ENCODE results near the gene TEX12.
"Not testable (repeated sequence)": the region's sequence is repeated elsewhere in the genome, so short reads cannot be mapped to it uniquely, and the experiment has no call there.

TEX12 gene

DNA sequence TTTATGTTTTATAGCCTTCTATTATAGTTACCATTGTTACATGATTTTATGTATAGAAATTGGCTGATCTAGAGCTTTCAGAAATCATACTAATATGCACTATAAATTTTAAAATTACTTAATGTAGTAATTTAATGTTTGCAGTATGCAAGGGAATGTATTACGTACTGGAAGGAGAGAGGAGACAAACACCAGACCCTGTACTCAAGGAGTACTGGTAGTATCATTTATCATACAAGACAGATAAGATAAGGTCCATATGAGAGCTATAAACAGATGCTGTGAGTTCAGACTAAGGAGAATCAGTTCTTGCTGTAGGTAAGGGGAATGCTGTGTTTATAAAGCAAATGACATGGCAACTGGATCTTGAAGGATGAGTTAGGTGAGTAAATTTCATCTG, 8.9 kb downstream of the TEX12 start:
- Mint-ChIP-seq H3K9me3 (no peaks in the 10 kb centered on the region), H3K27me3 (no peaks in the 10 kb centered on the region), H3K4me1 (ENCODE audit: low read depth) (peaks cover 27% of the 10 kb centered on the region), H3K36me3 (ENCODE audit: low read depth) (no peaks in the 10 kb centered on the region), H3K27ac (no peak overlapping the region), H3K4me3 (no peak overlapping the region)
- intact Hi-C loops (cut with micrococcal nuclease), result loop anchor here (5.0 kb wide), 1 partner anchor 244 kb away; no protein-coding TSS in a partner anchor

DNA sequence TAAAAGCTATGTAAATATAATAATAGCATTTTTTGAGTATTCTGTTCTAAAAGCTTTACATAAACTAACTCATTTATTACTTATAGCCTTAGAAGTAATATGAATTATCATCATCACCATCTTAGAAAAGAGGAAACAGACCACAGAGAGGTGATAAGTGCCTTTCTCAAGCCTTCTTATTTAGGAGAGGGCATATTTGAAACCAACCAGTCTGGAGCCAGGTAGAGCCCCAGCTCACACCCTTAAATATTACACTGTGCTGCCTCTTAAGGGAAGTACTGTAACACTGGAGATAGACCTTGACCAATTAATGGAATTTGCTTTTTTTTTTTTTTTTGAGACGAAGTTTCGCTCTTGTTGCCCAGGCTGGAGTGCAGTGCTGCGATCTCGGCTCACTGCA, 10.4 kb downstream of the TEX12 start:
- Mint-ChIP-seq H3K27ac (no peak overlapping the region), H3K36me3 (ENCODE audit: low read depth) (no peaks in the 10 kb centered on the region), H3K9me3 (no peaks in the 10 kb centered on the region), H3K4me3 (no peak overlapping the region), H3K4me1 (ENCODE audit: low read depth) (peaks cover 27% of the 10 kb centered on the region), H3K27me3 (no peaks in the 10 kb centered on the region)
- intact Hi-C loops (cut with micrococcal nuclease), result loop anchor here (5.0 kb wide), 1 partner anchor 245 kb away; no protein-coding TSS in a partner anchor

DNA sequence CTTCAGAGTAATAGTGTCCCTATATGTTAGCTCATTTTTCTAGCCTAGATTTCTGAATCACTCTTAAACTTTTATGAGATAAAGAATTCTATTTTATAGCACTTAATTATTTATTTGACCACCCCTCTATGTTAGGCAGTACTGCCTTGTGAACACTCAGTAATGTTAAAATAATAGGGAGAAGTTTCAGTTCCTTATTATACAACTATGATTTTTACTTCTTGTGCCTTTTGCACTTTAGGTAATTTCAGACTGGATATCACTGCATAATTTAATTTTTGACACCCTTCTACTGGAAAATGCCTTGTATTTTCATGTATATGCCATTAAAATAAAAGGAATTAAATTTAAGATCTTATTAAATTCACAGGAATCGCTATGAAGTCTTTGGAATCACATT, 11.3 kb downstream of the TEX12 start:
- Mint-ChIP-seq H3K27me3 (no peaks in the 10 kb centered on the region), H3K27ac (peak overlapping the region; percentile 64), H3K36me3 (ENCODE audit: low read depth) (no peaks in the 10 kb centered on the region), H3K9me3 (no peaks in the 10 kb centered on the region), H3K4me3 (no peak overlapping the region), H3K4me1 (ENCODE audit: low read depth) (peaks cover 32% of the 10 kb centered on the region)
- intact Hi-C loops (cut with micrococcal nuclease), result loop anchor here (5.0 kb wide), 1 partner anchor 246 kb away; no protein-coding TSS in a partner anchor

DNA sequence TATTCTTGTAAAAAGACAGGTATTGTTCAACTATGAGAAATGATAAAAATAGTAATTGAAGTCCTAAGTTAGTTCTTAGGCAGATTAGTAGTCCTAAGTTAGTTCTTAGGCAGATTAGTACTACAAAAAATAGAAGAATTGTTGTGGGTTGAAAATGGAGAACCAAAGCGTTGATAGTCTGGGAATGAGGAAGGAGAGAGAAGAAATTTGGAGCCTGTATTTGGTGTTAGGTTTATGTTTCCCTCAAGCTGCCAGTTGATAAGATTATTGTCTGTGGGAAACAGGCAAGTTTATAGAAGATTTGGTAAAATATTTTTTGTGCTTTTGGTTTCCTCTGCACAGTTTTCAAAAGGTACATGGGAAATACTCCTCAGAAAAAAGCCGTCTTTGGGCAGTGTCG, 11.8 kb downstream of the TEX12 start:
- Mint-ChIP-seq H3K4me1 (ENCODE audit: low read depth) (peaks cover 32% of the 10 kb centered on the region), H3K9me3 (no peaks in the 10 kb centered on the region), H3K27me3 (no peaks in the 10 kb centered on the region), H3K36me3 (ENCODE audit: low read depth) (no peaks in the 10 kb centered on the region), H3K4me3 (peak overlapping the region; percentile 21), H3K27ac (peak overlapping the region; percentile 64)
- intact Hi-C loops (cut with micrococcal nuclease), result loop anchor here (5.0 kb wide), 1 partner anchor 247 kb away; no protein-coding TSS in a partner anchor

DNA sequence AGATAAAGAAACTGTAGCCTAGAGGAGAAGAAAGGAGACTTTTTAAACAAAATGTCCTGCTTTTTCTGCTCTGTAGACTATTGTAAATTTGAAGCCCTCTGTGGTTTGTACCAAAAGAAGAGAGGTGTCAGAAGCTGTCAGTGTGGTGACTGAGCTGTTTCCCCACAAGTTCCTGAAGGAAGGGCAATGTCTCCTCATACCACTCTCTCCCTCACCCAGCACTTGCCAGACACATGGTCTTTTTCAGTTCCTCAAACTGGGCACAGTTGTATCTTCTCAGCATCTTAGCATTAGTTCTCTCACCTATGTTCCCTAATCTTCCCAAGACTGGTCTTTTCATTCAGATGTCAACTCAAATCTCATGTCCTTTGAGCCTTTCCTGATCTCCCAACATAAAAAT, 12.4 kb downstream of the TEX12 start:
- Mint-ChIP-seq H3K27ac (peak overlapping the region; percentile 64), H3K4me3 (peak overlapping the region; percentile 21), H3K4me1 (ENCODE audit: low read depth) (peaks cover 32% of the 10 kb centered on the region), H3K27me3 (no peaks in the 10 kb centered on the region), H3K9me3 (no peaks in the 10 kb centered on the region), H3K36me3 (ENCODE audit: low read depth) (no peaks in the 10 kb centered on the region)
- intact Hi-C loops (cut with micrococcal nuclease), result loop anchor here (5.0 kb wide), 1 partner anchor 247 kb away; no protein-coding TSS in a partner anchor

DNA sequence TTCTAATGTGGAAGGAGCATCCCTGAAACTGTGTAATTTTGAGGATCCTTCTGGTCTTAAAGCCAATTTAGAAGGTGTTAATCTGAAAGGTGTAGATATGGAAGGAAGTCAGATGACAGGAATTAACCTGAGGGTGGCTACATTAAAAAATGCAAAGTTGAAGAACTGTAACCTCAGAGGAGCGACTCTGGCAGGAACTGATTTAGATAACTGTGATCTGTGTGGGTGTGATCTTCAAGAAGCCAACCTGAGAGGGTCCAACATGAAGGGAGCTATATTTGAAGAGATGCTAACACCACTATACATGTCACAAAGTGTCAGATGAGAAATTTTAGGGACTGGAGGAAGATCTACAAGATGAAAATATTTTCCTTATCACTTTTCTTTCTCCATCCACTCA, 15.7 kb downstream of the TEX12 start:
- Mint-ChIP-seq H3K4me3 (no peak overlapping the region), H3K4me1 (ENCODE audit: low read depth) (peaks cover 31% of the 10 kb centered on the region), H3K9me3 (no peaks in the 10 kb centered on the region), H3K36me3 (ENCODE audit: low read depth) (no peaks in the 10 kb centered on the region), H3K27ac (no peak overlapping the region), H3K27me3 (no peaks in the 10 kb centered on the region)
- intact Hi-C loops (cut with micrococcal nuclease), result no loop called here

DNA sequence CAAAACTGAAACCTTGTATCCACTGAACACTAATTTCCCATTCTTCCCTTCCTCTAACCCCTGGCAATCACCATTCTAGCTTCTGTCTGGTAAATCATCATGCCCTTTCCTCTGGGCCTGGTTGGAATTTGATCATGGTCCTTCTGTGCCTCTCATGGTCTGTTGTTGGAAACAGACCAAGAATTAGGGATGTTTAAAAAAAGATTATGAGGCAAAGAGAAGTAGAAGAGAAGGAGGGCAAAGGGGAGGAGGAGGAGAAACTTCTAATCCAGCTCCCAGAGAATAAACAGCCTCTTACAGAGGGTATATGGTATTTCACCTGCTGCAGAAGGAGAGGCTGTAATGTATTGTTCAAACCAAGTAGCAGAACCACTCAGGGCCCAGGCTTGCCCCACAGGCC, 18.7 kb downstream of the TEX12 start:
- no peak overlapping the region for H3K27ac Mint-ChIP-seq
- H3K4me3 Mint-ChIP-seq, result no peak overlapping the region
- no peaks in the 10 kb centered on the region for H3K9me3 Mint-ChIP-seq
- intact Hi-C loops (cut with micrococcal nuclease), result no loop called here
- H3K4me1 Mint-ChIP-seq (ENCODE audit: low read depth), result peaks cover 23% of the 10 kb centered on the region
- H3K36me3 Mint-ChIP-seq (ENCODE audit: low read depth), result no peaks in the 10 kb centered on the region
- H3K27me3 Mint-ChIP-seq, result no peaks in the 10 kb centered on the region

DNA sequence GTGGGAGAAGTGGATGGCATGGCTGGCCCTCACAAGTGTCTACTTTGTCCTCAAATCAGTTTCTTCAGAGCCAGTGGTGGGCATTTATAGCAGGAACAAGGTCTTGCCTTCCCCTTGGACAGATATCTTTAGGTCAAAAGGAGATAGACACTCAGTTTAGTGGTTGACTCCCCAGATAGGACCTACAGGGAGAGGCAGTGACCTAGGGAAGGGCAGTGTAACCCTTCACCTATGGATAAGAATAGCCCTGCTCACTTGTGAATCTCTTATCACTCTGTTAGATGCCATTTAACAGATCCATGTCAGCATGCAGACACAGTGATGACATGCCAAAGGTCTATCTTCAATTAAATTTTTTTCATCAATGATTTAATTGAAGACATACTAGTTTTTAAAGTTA, 19.1 kb downstream of the TEX12 start:
- H3K27me3 Mint-ChIP-seq, result no peaks in the 10 kb centered on the region
- no peaks in the 10 kb centered on the region for H3K36me3 Mint-ChIP-seq (ENCODE audit: low read depth)
- H3K4me1 Mint-ChIP-seq (ENCODE audit: low read depth), result peaks cover 23% of the 10 kb centered on the region
- H3K9me3 Mint-ChIP-seq, result no peaks in the 10 kb centered on the region
- intact Hi-C loops (cut with micrococcal nuclease), result no loop called here
- H3K27ac Mint-ChIP-seq, result no peak overlapping the region
- no peak overlapping the region for H3K4me3 Mint-ChIP-seq

DNA sequence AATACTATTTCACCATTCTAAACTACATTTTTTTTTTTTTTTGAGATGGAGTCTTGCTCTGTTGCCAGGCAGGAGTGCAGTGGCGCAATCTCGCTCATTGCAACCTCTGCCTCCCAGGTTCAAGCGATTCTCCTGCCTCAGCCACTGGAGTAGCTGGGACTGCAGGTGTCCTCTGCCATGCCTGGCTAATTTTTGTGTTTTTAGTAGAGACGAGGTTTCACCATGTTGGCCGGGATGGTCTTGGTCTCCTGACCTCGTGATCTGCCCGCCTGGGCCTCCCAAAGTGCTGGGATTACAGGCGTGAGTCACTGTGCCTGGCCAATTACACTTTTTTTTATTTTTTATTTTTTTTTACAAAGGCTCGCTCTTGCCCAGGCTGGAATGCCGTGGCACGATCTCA, 27.9 kb downstream of the TEX12 start:
- H3K27ac Mint-ChIP-seq; intact Hi-C loops (cut with micrococcal nuclease); H3K36me3 Mint-ChIP-seq (ENCODE audit: low read depth); H3K4me1 Mint-ChIP-seq (ENCODE audit: low read depth); H3K27me3 Mint-ChIP-seq; H3K4me3 Mint-ChIP-seq; H3K9me3 Mint-ChIP-seq: not testable (repeated sequence)

DNA sequence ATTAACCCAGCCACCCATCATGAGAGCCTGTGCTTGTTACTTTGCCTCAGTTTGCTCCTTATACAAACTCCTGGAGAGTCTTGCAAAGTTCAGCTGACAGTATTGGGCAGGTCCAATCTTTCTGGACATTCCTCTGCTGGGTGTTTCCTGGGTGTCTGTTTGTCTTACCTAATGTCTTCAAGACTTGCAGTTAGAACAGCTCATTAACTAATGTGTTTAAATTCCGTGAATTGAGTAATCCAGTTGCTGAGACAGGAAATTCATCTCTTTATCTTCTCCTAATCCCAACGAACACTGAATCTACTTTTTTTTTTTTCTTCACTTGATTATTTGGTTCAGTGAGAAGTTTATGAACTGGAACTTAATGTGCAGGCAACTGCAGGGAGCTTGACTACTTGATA, 28.8 kb downstream of the TEX12 start:
- Mint-ChIP-seq H3K36me3 (ENCODE audit: low read depth) (no peaks in the 10 kb centered on the region), H3K9me3 (no peaks in the 10 kb centered on the region), H3K27me3 (no peaks in the 10 kb centered on the region), H3K4me3 (no peak overlapping the region), H3K27ac (no peak overlapping the region), H3K4me1 (ENCODE audit: low read depth) (peaks cover 5% of the 10 kb centered on the region)
- intact Hi-C loops (cut with micrococcal nuclease), result no loop called here

DNA sequence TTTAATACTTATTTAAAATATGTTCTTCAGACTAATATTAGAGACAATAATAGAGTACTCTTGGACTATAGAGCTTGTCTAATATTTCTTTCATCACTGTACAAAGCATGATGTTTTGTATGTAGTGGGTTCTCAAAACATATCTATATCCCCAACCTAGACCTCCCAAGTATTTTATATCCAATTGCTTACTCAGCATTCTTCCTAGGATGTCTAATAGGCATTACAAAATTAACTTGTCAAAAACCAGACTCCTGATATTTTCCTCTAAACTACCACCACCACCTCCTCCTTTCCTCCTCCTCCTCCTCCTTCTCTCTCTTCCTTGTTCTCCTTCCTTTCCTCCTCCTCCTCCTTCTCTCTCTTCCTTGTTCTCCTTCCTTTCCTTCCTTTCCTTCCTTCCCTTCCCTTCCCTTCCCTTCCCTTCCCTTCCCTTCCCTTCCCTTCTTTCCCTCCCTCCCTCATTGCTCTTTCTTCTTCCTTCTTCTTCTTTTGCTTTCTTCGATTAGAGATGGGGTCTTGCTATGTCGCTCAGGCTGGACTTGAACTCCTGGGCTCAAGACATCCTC, 29.4 kb downstream of the TEX12 start:
- Mint-ChIP-seq H3K4me1 (ENCODE audit: low read depth) (peaks cover 5% of the 10 kb centered on the region), H3K4me3 (no peak overlapping the region), H3K27ac (no peak overlapping the region), H3K9me3 (no peaks in the 10 kb centered on the region), H3K36me3 (ENCODE audit: low read depth) (no peaks in the 10 kb centered on the region), H3K27me3 (no peaks in the 10 kb centered on the region)
- intact Hi-C loops (cut with micrococcal nuclease), result no loop called here

DNA sequence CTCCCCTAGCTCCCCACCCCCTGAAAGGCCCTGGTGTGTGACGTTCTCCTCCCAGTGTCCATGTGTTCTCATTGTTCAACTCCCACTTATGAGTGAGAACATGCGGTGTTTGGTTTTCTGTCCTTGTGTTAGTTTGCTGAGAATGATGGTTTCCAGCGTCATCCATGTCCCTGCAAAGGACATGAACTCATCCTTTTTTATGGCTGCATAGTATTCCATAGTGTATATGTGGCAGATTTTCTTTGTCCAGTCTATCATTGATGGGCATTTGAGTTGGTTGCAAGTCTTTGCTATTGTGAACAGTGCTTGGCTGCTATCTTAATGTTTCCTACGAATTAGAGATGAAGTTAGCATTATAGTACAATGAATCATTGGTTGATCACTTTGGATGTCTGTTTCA, 31.9 kb downstream of the TEX12 start:
- H3K4me3 Mint-ChIP-seq; H3K27me3 Mint-ChIP-seq; H3K9me3 Mint-ChIP-seq; H3K4me1 Mint-ChIP-seq (ENCODE audit: low read depth); H3K36me3 Mint-ChIP-seq (ENCODE audit: low read depth); H3K27ac Mint-ChIP-seq; intact Hi-C loops (cut with micrococcal nuclease): not testable (repeated sequence)

DNA sequence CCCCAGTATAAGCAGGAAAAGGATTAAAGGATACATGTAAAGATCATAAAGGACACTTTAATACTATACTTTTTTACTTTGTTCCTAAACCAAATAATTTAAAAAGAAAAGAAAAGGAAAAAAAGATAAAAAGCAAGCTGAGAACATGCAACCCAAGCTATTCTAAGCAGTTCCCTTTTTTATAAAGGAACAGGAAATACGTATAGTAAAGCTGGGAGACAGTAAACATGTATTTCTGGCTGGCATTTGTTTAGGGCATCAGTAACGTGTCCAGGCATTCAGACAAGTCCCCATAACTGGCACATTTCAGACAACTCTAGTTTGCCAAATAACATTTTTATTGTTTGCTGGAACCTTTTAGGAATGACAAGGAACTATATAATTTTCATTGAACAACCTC, 33.1 kb downstream of the TEX12 start:
- no peaks in the 10 kb centered on the region for H3K9me3 Mint-ChIP-seq
- H3K4me3 Mint-ChIP-seq, result no peak overlapping the region
- peaks cover 5% of the 10 kb centered on the region for H3K4me1 Mint-ChIP-seq (ENCODE audit: low read depth)
- H3K27me3 Mint-ChIP-seq, result no peaks in the 10 kb centered on the region
- peak overlapping the region; percentile 25 for H3K27ac Mint-ChIP-seq
- H3K36me3 Mint-ChIP-seq (ENCODE audit: low read depth), result no peaks in the 10 kb centered on the region
- intact Hi-C loops (cut with micrococcal nuclease), result no loop called here

DNA sequence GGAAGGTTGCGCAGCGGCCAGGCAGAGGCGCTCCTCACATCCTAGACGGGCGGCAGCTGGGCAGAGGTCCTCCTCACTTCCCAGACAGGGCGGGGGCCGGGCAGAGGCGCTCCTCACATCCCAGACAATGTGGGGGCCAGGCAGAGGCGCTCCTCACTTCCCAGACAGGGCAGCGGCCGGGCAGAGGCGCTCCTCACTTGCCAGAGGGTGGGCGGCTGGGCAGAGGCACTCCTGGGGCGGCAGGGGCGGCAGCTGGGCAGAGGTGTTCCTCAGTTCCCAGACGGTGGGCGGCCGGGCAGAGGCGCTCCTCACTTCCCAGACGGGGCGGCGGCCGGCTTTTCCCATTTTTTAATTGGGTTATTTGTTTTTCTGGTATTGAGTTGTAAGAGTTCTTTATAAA, 38.9 kb downstream of the TEX12 start:
- Mint-ChIP-seq H3K4me3 (no peak overlapping the region), H3K36me3 (ENCODE audit: low read depth) (no peaks in the 10 kb centered on the region), H3K27me3 (peaks cover 1% of the 10 kb centered on the region), H3K27ac (no peak overlapping the region), H3K4me1 (ENCODE audit: low read depth) (no peaks in the 10 kb centered on the region), H3K9me3 (no peaks in the 10 kb centered on the region)
- intact Hi-C loops (cut with micrococcal nuclease), result no loop called here

DNA sequence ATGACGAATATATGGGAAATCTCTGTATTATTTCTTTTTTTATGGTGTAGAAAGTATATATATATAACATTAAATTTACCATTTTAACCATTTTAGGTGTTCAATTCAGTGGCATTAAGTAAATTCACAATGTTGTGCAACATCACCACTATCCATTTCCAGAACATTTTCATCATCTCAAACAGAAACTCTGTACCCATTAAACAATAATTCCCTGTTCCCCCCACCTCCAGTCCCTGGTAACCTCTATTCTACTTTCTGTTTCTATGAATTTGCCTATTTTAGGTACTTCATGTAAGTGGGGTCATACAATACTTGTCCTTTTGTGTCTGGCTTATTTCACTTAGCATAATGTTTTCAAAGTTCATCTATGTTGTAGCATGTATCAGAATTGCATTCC, 43.7 kb downstream of the TEX12 start:
- intact Hi-C loops (cut with micrococcal nuclease), result no loop called here
- Mint-ChIP-seq H3K4me1 (ENCODE audit: low read depth) (no peaks in the 10 kb centered on the region), H3K4me3 (no peak overlapping the region), H3K36me3 (ENCODE audit: low read depth) (no peaks in the 10 kb centered on the region), H3K27ac (no peak overlapping the region), H3K27me3 (peaks cover 1% of the 10 kb centered on the region), H3K9me3 (no peaks in the 10 kb centered on the region)
